Upper lobe of right lung (tissue), 1 donor: ENCODE results near the gene CIZ1. TPM values are rescaled to one million over a fixed set of nuclear protein-coding genes. Genes with fewer than 3 reads are reported as not detected.

Source experiments
- ATAC-seq: fragments of 200-7000 bp; cut with Tn5 transposase; one replicate; pipeline ENCODE4 v1.9.1; 2020; ENCODE audit warnings: mild to moderate bottlenecking, moderate library complexity
- DNase-seq: peaks from one replicate; pipeline ENCODE4 v3.0.0-alpha.2; 2020
- H3K27ac ChIP-seq: fragments of 200-600 bp; one replicate; pipeline ENCODE4 v1.8.0; 2022
- H3K27me3 ChIP-seq: fragments of 200-600 bp; one replicate; pipeline ENCODE4 v1.8.0; 2022; ENCODE audit warnings: mild to moderate bottlenecking
- H3K36me3 ChIP-seq: fragments of 200-600 bp; one replicate; pipeline ENCODE4 v1.8.0; 2022
- H3K4me1 ChIP-seq: fragments of 200-600 bp; one replicate; pipeline ENCODE4 v1.8.0; 2022
- H3K4me3 ChIP-seq: fragments of 200-600 bp; one replicate; pipeline ENCODE4 v1.8.0; 2022; ENCODE audit warnings: mild to moderate bottlenecking
- H3K9me3 ChIP-seq: fragments of 200-600 bp; one replicate; pipeline ENCODE4 v1.8.0; 2022
- CTCF ChIP-seq: fragments of 200-600 bp; IDR thresholded peaks from one replicate; pipeline ENCODE4 v1.8.0; 2022; ENCODE audit warnings: antibody characterized with exemption
- intact Hi-C: fragments of 100-400 bp; cut with DNase I; formaldehyde crosslinking; loops from one replicate; pipeline ENCODE4 v1.11.0; 2022
- total RNA-seq: library from RNA; stranded (reverse); fragmentation: NEBNext Ultra II Directional; extraction: Animal tissue kit (Norgen Biotek cat#: 25700); gene quantifications from one replicate; pipeline ENCODE4 v1.2.1, GENCODE V29; 2021
- donor health status: DM: no; HTN: yes; CAD: no; lungs with severe emphysema.

Gene CIZ1
- total RNA-seq, 1 donor from 2014 or later, result 107 TPM

GRCh38 chr9:128142596-128142995, 48.8 kb downstream of the CIZ1 start:
- no peaks in the 10 kb centered on the region for H3K36me3 ChIP-seq
- H3K4me1 ChIP-seq, result no peaks in the 10 kb centered on the region
- DNase-seq (no peak), ATAC-seq (no peak)
- H3K27me3 ChIP-seq, result no peaks in the 10 kb centered on the region
- H3K4me3 ChIP-seq, result no peak overlapping the region
- no peak for TF ChIP-seq CTCF
- intact Hi-C loops, result no loop called here
- H3K27ac ChIP-seq, result no peak overlapping the region
- no peaks in the 10 kb centered on the region for H3K9me3 ChIP-seq

GRCh38 chr9:128142061-128142460, 49.3 kb downstream of the CIZ1 start:
- TF ChIP-seq CTCF, result no peak
- no peak for DNase-seq
- intact Hi-C loops, result no loop called here
- Histone ChIP-seq H3K27ac (no peak overlapping the region), H3K4me1 (no peaks in the 10 kb centered on the region), H3K9me3 (no peaks in the 10 kb centered on the region), H3K27me3 (no peaks in the 10 kb centered on the region), H3K4me3 (no peak overlapping the region), H3K36me3 (no peaks in the 10 kb centered on the region)
- ATAC-seq, result no peak

- H3K9me3 ChIP-seq, result no peaks in the 10 kb centered on the region
- ATAC-seq, result no peak
- H3K4me1 ChIP-seq, result no peaks in the 10 kb centered on the region
- no peak for TF ChIP-seq CTCF
- H3K36me3 ChIP-seq, result no peaks in the 10 kb centered on the region
- H3K27me3 ChIP-seq, result no peaks in the 10 kb centered on the region
- DNase-seq, result no peak
- intact Hi-C loops, result no loop called here
- H3K27ac ChIP-seq, result no peak overlapping the region
- no peak overlapping the region for H3K4me3 ChIP-seq
Measured at GRCh38 chr9:128141604-128142003, 49.8 kb downstream of the CIZ1 start.

- no peak for TF ChIP-seq CTCF
- intact Hi-C loops, result no loop called here
- no peaks in the 10 kb centered on the region for H3K4me1 ChIP-seq
- no peaks in the 10 kb centered on the region for H3K27me3 ChIP-seq
- no peaks in the 10 kb centered on the region for H3K36me3 ChIP-seq
- ATAC-seq (no peak), DNase-seq (no peak)
- no peak overlapping the region for H3K4me3 ChIP-seq
- no peak overlapping the region for H3K27ac ChIP-seq
- H3K9me3 ChIP-seq, result no peaks in the 10 kb centered on the region
Measured at GRCh38 chr9:128139621-128140020, 51.8 kb downstream of the CIZ1 start.

- intact Hi-C loops, result no loop called here
- TF ChIP-seq CTCF, result no peak
- peak; percentile 23 for ATAC-seq
- DNase-seq, result no peak
- H3K27me3 ChIP-seq, result no peaks in the 10 kb centered on the region
- no peak overlapping the region for H3K4me3 ChIP-seq
- no peak overlapping the region for H3K27ac ChIP-seq
- H3K4me1 ChIP-seq, result no peaks in the 10 kb centered on the region
- H3K36me3 ChIP-seq, result no peaks in the 10 kb centered on the region
- no peaks in the 10 kb centered on the region for H3K9me3 ChIP-seq
Measured at GRCh38 chr9:128138001-128138400, 53.4 kb downstream of the CIZ1 start.
